ENCODE data around the gene POM121L2.
A peak's percentile ranks its signal among the peaks of the same experiment; 100 is the strongest.

POM121L2 gene

DNA sequence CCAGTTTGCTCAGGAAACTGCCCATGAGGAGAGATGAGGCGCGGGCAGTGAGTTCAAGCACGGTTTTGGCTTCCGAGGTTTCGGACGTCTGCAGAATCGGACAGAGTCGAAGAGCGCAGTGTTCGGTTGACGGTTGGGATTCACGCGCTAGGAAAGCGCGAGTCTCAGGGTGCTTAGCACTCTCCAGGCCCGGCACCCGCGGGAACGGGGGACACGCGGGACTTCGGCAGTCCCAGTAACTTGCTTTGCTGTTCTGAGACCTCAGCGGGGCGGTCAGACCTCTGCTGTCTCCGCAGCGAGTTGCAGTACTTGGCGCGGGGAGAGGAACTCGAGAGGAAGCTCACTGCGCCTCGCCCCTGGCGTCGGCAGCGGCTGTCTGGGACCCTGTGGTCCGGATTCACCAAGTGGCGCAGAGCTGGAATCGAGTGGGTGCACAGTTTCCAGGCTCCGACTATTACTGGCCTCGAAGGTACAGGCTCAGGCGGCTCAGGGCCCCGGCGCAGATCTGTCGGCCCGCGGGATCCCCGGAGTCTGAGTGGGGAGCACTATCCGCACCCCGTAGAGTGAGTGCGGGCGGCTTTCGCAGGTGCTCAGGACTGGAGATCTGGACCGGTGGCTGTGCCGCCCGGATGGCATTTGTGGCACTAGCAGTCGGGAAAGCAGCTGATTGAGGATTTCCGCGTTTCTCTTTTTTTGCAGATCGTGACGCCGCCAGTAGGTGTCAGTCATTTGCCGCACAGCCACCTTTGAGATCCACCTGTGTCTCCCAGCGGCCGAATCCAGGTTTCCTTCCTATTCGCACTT lies at the start of gene POM121L2:
POM121L2 (minus strand) TSS at position 128 of the 804 bp plus-strand sequence; CDS start at position 25, 103 bp downstream.
- Histone ChIP-seq H3K27ac (ENCODE audit: low read depth, low read length, poor library complexity, severe bottlenecking) (no peak within 1 kb of the TSS), H3K9me2 (ENCODE audit: low read depth, low read length) (no peaks in the 10 kb centered on the region), H4K20me1 (ENCODE audit: insufficient read depth, low read length) (no peaks in the 10 kb centered on the region), H3F3A (ENCODE audit: insufficient read depth, low read length) (no peaks in the 10 kb centered on the region), H3K27me3 (ENCODE audit: insufficient read depth, low read length) (no peaks in the 10 kb centered on the region), H3K4me1 (ENCODE audit: insufficient read depth, low read length, severe bottlenecking) (no peaks in the 10 kb centered on the region), H3K4me2 (ENCODE audit: low read length) (peak within 1 kb of the TSS; percentile 50), H3K36me3 (ENCODE audit: insufficient read depth, low read length) (no peaks in the 10 kb centered on the region), H3K9me3 (ENCODE audit: low read length) (no peaks in the 10 kb centered on the region), H3K9ac (ENCODE audit: low read length) (no peak within 1 kb of the TSS), H3K4me3 (ENCODE audit: low read depth, low read length, poor library complexity, severe bottlenecking) (peak within 1 kb of the TSS; percentile 35), H3K79me2 (ENCODE audit: insufficient read depth, low read length) (no peaks in the 10 kb centered on the region), H2AFZ (ENCODE audit: low read length) (no peak within 1 kb of the TSS)
- no peak for TF ChIP-seq EZH2 (IDR thresholded peaks at IDR 0.05; ENCODE audit: borderline replicate concordance, low read length)
- TF ChIP-seq, protein P1, sequence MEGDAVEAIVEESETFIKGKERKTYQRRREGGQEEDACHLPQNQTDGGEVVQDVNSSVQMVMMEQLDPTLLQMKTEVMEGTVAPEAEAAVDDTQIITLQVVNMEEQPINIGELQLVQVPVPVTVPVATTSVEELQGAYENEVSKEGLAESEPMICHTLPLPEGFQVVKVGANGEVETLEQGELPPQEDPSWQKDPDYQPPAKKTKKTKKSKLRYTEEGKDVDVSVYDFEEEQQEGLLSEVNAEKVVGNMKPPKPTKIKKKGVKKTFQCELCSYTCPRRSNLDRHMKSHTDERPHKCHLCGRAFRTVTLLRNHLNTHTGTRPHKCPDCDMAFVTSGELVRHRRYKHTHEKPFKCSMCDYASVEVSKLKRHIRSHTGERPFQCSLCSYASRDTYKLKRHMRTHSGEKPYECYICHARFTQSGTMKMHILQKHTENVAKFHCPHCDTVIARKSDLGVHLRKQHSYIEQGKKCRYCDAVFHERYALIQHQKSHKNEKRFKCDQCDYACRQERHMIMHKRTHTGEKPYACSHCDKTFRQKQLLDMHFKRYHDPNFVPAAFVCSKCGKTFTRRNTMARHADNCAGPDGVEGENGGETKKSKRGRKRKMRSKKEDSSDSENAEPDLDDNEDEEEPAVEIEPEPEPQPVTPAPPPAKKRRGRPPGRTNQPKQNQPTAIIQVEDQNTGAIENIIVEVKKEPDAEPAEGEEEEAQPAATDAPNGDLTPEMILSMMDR (IDR thresholded peaks at IDR 0.05; ENCODE audit: low read length): peak; percentile 79

DNA sequence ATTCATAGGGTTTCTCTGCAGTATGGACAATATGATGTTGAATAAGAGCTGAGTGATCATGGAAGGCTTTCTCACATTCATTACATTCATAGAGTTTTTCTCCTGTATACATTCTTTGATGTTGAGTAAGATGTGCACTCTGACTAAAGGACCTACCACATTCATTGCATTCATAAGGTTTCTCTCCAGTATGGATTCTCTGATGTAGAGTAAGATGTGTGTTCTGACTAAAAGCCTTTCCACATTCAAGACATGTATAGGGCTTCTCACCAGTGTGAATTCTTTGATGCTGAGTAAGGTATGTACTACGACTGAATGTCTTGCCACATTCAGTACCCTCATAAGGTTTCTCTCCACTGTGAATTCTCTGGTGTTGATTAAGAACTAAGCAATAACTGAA lies 47.2 kb upstream of the POM121L2 start:
- Histone ChIP-seq H3K4me3 (ENCODE audit: low read depth, low read length, poor library complexity, severe bottlenecking) (no peak overlapping the region), H3K9ac (ENCODE audit: low read length) (no peak overlapping the region), H3F3A (ENCODE audit: insufficient read depth, low read length) (no peaks in the 10 kb centered on the region), H2AFZ (ENCODE audit: low read length) (no peak overlapping the region), H3K9me2 (ENCODE audit: low read depth, low read length) (no peaks in the 10 kb centered on the region), H3K27ac (ENCODE audit: low read depth, low read length, poor library complexity, severe bottlenecking) (no peak overlapping the region), H3K27me3 (ENCODE audit: insufficient read depth, low read length) (no peaks in the 10 kb centered on the region), H3K79me2 (ENCODE audit: insufficient read depth, low read length) (no peaks in the 10 kb centered on the region), H3K9me3 (ENCODE audit: low read length) (peaks cover 29% of the 10 kb centered on the region), H3K4me1 (ENCODE audit: insufficient read depth, low read length, severe bottlenecking) (no peaks in the 10 kb centered on the region), H3K36me3 (ENCODE audit: insufficient read depth, low read length) (no peaks in the 10 kb centered on the region), H3K4me2 (ENCODE audit: low read length) (no peak overlapping the region), H4K20me1 (ENCODE audit: insufficient read depth, low read length) (no peaks in the 10 kb centered on the region)
- TF ChIP-seq EZH2 (IDR thresholded peaks at IDR 0.05; ENCODE audit: borderline replicate concordance, low read length): no peak
- TF ChIP-seq, protein P1 (IDR thresholded peaks at IDR 0.05; ENCODE audit: low read length): no peak

DNA sequence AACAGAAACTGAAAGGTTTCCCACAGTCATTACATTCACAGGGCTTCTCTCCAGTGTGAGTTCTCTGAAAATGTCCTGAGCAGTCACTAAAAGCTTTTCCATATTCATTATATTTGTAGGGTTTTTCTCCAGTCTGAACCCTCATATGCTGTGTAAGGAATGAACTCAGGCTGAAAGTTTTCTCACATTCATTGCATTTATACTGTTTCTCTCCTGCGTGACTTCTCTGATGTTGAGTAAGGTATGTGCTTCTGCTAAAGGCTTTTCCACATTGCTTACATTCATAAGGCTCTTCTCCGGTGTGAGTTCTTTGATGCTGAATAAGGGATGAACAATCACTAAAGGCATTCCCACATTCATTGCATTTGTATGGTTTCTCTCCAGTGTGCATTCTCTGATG lies 46.7 kb upstream of the POM121L2 start:
- H3K4me3 ChIP-seq (ENCODE audit: low read depth, low read length, poor library complexity, severe bottlenecking): no peak overlapping the region
- H3K79me2 ChIP-seq (ENCODE audit: insufficient read depth, low read length): no peaks in the 10 kb centered on the region
- H3K27me3 ChIP-seq (ENCODE audit: insufficient read depth, low read length): no peaks in the 10 kb centered on the region
- no peak overlapping the region for H3K27ac ChIP-seq (ENCODE audit: low read depth, low read length, poor library complexity, severe bottlenecking)
- H4K20me1 ChIP-seq (ENCODE audit: insufficient read depth, low read length): no peaks in the 10 kb centered on the region
- no peak overlapping the region for H2AFZ ChIP-seq (ENCODE audit: low read length)
- TF ChIP-seq EZH2 (IDR thresholded peaks at IDR 0.05; ENCODE audit: borderline replicate concordance, low read length): no peak
- TF ChIP-seq, protein P1 (IDR thresholded peaks at IDR 0.05; ENCODE audit: low read length): no peak
- H3F3A ChIP-seq (ENCODE audit: insufficient read depth, low read length): no peaks in the 10 kb centered on the region
- no peak overlapping the region for H3K9ac ChIP-seq (ENCODE audit: low read length)
- no peak overlapping the region for H3K4me2 ChIP-seq (ENCODE audit: low read length)
- H3K36me3 ChIP-seq (ENCODE audit: insufficient read depth, low read length): no peaks in the 10 kb centered on the region
- peaks cover 29% of the 10 kb centered on the region for H3K9me3 ChIP-seq (ENCODE audit: low read length)
- no peaks in the 10 kb centered on the region for H3K4me1 ChIP-seq (ENCODE audit: insufficient read depth, low read length, severe bottlenecking)
- no peaks in the 10 kb centered on the region for H3K9me2 ChIP-seq (ENCODE audit: low read depth, low read length)

Measured in OCI-LY1 (cell line).